DOHH2 (cell line): ENCODE data around the gene IMMT.

Experiments
- H3F3A ChIP-seq: fragments of 200-600 bp; sonication (generic), shearing (Covaris generic); 2 replicates; pipeline ENCODE4 v1.6.0; 2016; ENCODE audit warnings: antibody characterized with exemption, mild to moderate bottlenecking; ENCODE audit not compliant: control insufficient read depth, insufficient read depth
- H3K27ac ChIP-seq: fragments of 200-600 bp; sonication (generic); 2 replicates; pipeline ENCODE4 v1.5.1; 2014; ENCODE audit warnings: low read depth, mild to moderate bottlenecking, low read length, moderate library complexity
- H3K27me3 ChIP-seq: fragments of 200-600 bp; sonication (generic); 2 replicates; pipeline ENCODE4 v1.6.1; 2014; ENCODE audit warnings: mild to moderate bottlenecking, low read length, mixed read lengths; ENCODE audit not compliant: control insufficient read depth
- H3K36me3 ChIP-seq: fragments of 200-600 bp; sonication (generic); 2 replicates; pipeline ENCODE4 v1.6.1; 2014; ENCODE audit warnings: mild to moderate bottlenecking, low read length, moderate library complexity, mixed read lengths; ENCODE audit not compliant: control insufficient read depth
- H3K4me1 ChIP-seq: fragments of 200-600 bp; sonication (generic); 2 replicates; pipeline ENCODE4 v1.6.1; 2014; ENCODE audit warnings: mild to moderate bottlenecking, low read length, mixed read lengths; ENCODE audit not compliant: control insufficient read depth
- H3K4me2 ChIP-seq: fragments of 200-600 bp; sonication (generic); 2 replicates; pipeline ENCODE4 v1.6.0; 2014; ENCODE audit warnings: mild to moderate bottlenecking, low read length, moderate library complexity
- H3K4me3 ChIP-seq: fragments of 200-600 bp; sonication (generic); 2 replicates; pipeline ENCODE4 v1.5.1; 2014; ENCODE audit warnings: mild to moderate bottlenecking, low read length, mixed read lengths
- H3K79me2 ChIP-seq: fragments of 200-600 bp; sonication (generic); 2 replicates; pipeline ENCODE4 v1.6.1; 2014; ENCODE audit warnings: mild to moderate bottlenecking, low read length, mixed read lengths; ENCODE audit not compliant: control insufficient read depth
- H3K9me2 ChIP-seq: fragments of 200-600 bp; sonication (generic); replicated peaks from 2 replicates; pipeline ENCODE4 v1.6.1; 2014; ENCODE audit warnings: mild to moderate bottlenecking, low read length, mixed read lengths; ENCODE audit not compliant: control insufficient read depth
- H3K9me3 ChIP-seq: fragments of 200-600 bp; sonication (generic); 2 replicates; pipeline ENCODE4 v1.6.1; 2014; ENCODE audit warnings: antibody characterized with exemption, low read length, mixed read lengths; ENCODE audit not compliant: control insufficient read depth, insufficient read depth
- H4K20me1 ChIP-seq: fragments of 200-600 bp; sonication (generic); 2 replicates; pipeline ENCODE4 v1.6.0; 2014; ENCODE audit warnings: low read depth, mild to moderate bottlenecking, antibody characterized with exemption, low read length, moderate library complexity; ENCODE audit not compliant: control insufficient read depth, insufficient read depth
- CTCF ChIP-seq: fragments of 200-600 bp; sonication (generic); IDR thresholded peaks from one replicate; pipeline ENCODE4 v1.5.1; 2014; ENCODE audit warnings: antibody characterized with exemption, mild to moderate bottlenecking, low read depth, low read length; ENCODE audit not compliant: poor library complexity, severe bottlenecking
- EZH2phosphoT487 ChIP-seq: fragments of 200-600 bp; sonication (generic); IDR thresholded peaks from 2 replicates; pipeline ENCODE4 v1.6.1; 2017; ENCODE audit warnings: borderline replicate concordance, mild to moderate bottlenecking, antibody characterized with exemption, low read length, moderate library complexity, mixed read lengths

IMMT gene

GRCh38 chr2:86234563-86235131 is 39.4 kb upstream of the IMMT start:
- H3K4me2 ChIP-seq, result no peak overlapping the region
- no peaks in the 10 kb centered on the region for H3K27me3 ChIP-seq

DNA sequence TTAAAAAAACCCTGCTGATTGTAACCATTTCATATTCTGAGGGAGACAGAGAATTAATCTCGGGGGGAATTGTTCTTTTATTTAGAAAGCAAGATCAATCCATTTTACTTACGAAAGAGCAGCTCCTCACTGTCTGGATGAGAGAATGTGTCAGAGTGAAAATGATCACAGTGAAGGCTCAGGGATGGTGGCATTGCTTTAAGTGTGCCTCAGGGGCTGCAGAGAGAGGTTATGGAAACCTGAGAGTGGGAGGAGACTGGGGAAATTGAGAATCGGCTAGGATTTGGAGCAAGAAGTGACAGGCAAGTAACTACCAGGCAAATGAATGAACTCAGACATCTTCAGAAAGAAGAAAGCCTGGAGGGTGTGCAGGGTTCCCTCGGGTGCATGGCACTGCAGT is 38.2 kb upstream of the IMMT start:
- TF ChIP-seq CTCF, result no peak
- TF ChIP-seq EZH2phosphoT487, result no peak
- Histone ChIP-seq H3K27me3 (no peaks in the 10 kb centered on the region), H3K27ac (no peak overlapping the region), H3K4me3 (no peak overlapping the region), H3K4me1 (peaks cover 21% of the 10 kb centered on the region), H3F3A (no peaks in the 10 kb centered on the region), H3K36me3 (no peaks in the 10 kb centered on the region), H3K79me2 (no peaks in the 10 kb centered on the region), H3K9me2 (no peaks in the 10 kb centered on the region), H3K4me2 (no peak overlapping the region), H4K20me1 (no peaks in the 10 kb centered on the region), H3K9me3 (no peaks in the 10 kb centered on the region)

More at GRCh38 chr2:86234563-86235131, 39.4 kb upstream of the IMMT start:
- Histone ChIP-seq H3K4me1 (peaks cover 26% of the 10 kb centered on the region), H3K4me3 (no peak overlapping the region), H3K9me2 (no peaks in the 10 kb centered on the region), H3K9me3 (no peaks in the 10 kb centered on the region), H3K79me2 (no peaks in the 10 kb centered on the region), H3K36me3 (no peaks in the 10 kb centered on the region), H3F3A (no peaks in the 10 kb centered on the region), H3K27ac (no peak overlapping the region), H4K20me1 (no peaks in the 10 kb centered on the region)
- no peak for TF ChIP-seq CTCF
- no peak for TF ChIP-seq EZH2phosphoT487

- Histone ChIP-seq H3K79me2 (no peaks in the 10 kb centered on the region), H3K4me1 (peaks cover 16% of the 10 kb centered on the region), H4K20me1 (no peaks in the 10 kb centered on the region), H3K4me3 (no peak overlapping the region), H3K27ac (no peak overlapping the region), H3K9me3 (no peaks in the 10 kb centered on the region), H3K4me2 (no peak overlapping the region), H3K36me3 (no peaks in the 10 kb centered on the region), H3K9me2 (no peaks in the 10 kb centered on the region), H3F3A (no peaks in the 10 kb centered on the region), H3K27me3 (no peaks in the 10 kb centered on the region)
- TF ChIP-seq EZH2phosphoT487, result no peak
- TF ChIP-seq CTCF, result no peak
Observed at GRCh38 chr2:86232910-86233309, 37.6 kb upstream of the IMMT start.

- TF ChIP-seq EZH2phosphoT487, result no peak
- no peak for TF ChIP-seq CTCF
- no peaks in the 10 kb centered on the region for H3K9me2 ChIP-seq
- H3K9me3 ChIP-seq, result no peaks in the 10 kb centered on the region
- H3K27ac ChIP-seq, result no peak overlapping the region
- no peaks in the 10 kb centered on the region for H4K20me1 ChIP-seq
- no peak overlapping the region for H3K4me3 ChIP-seq
- H3K27me3 ChIP-seq, result no peaks in the 10 kb centered on the region
- H3K4me2 ChIP-seq, result no peak overlapping the region
- H3K36me3 ChIP-seq, result no peaks in the 10 kb centered on the region
- H3K4me1 ChIP-seq, result peaks cover 10% of the 10 kb centered on the region
- no peaks in the 10 kb centered on the region for H3F3A ChIP-seq
- H3K79me2 ChIP-seq, result no peaks in the 10 kb centered on the region
Observed at GRCh38 chr2:86232373-86232784, 37.1 kb upstream of the IMMT start.
